Ramos (cell line): ENCODE results near the gene CYSRT1.

Experiments used
- in situ Hi-C: fragments of 300-500 bp; cut with MboI; formaldehyde crosslinking; loops from one replicate; pipeline ENCODE4 v1.14.3; 2022; ENCODE audit warnings: low sequenced_read_pairs; ENCODE audit not compliant: unreplicated experiment

CYSRT1 gene

DNA sequence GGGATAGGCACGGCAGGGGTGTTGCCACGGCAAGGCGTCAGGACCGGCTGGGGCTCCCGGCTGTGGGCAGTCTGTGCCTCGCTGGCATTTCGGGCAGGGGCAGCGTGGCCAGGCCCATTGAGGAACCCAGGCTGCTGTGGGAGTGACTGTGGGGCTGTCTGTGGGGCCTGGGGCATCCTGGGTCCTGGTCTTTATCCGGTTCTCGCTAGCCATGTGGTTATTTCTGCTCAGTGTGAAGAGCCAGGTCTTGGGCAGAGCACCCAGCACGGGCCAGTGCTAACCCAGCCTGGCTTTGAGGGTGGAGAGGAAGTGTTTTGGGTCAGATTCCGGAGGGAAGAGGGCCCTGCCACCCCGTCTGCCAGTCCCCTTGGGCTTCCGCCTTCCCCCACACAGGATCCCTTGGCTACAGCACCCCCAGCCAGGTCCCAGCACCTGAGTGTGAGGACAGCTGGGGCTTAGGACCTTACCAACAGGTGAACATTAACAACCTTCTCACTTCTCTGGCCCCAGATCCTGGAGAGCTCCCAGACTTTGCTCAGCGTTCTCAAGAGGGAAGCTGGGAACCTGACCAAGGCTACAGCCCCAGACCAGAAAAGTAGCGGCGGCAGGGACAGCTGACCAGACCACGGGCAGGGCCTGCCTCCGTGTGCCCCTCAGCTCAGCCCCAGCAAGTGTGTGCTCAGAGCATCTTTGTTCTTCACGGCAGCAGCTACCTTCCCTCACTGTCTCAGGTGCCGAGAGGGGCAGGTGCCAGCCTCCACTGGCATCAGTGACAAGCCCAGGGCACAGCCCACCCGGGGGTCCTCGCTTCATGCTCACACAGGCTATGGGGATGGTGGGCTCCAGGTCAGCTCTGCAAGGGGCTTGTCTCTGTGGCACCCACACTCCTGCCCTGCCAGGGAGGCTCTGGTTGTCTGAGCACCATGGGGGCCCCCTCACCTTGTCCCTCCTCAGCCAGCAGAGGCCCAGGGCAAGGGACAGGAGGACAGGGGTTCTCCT, 35.4 kb upstream of the CYSRT1 start:
- in situ Hi-C loops, result no loop called here

DNA sequence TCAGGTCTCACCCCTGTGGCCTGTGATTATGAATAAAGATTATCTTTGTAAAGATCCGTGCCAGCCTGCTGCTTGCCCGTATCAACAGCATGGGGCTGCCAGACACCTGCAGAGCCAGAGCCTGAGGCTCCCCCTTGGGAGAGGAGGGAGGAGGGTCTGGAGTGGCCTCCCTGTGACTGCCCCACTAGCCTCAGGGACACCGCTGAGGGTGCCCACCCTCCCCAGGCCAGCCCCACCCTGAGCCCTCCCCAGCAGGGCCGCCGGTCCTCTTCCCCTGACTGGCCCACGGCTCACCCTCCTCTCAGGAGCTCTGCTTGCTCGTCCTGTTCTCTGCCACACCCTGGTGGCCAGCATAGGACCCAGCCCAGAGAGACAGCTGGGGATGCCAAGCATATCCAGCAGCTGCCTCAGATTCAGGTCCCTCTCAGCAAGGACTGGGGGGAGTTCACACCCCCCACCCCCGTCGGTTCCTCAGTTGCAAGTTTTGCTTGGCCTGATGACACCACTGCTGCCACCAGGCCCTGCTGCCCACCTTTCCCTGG, 34.6 kb upstream of the CYSRT1 start:
- in situ Hi-C loops, result no loop called here

DNA sequence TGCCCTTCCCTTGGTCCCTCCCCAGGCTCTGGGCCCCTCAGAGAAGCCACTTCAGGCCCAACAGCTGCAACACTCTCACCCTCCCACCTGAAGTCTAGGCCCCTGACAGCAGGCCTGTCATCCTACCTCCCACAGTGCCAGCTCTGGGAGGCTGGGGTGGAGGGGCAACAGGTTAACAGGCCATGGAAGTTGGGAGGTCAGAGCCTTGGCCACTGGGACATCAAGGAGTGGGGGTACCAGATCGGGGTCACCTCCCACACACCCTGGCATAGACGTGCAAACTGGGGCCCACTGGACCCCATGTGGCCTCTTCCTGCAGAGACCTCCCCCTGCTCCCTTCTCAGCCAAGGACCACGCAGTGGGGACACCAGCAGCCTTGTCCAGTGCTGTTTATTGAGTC, 33.7 kb upstream of the CYSRT1 start:
- in situ Hi-C loops, result no loop called here

DNA sequence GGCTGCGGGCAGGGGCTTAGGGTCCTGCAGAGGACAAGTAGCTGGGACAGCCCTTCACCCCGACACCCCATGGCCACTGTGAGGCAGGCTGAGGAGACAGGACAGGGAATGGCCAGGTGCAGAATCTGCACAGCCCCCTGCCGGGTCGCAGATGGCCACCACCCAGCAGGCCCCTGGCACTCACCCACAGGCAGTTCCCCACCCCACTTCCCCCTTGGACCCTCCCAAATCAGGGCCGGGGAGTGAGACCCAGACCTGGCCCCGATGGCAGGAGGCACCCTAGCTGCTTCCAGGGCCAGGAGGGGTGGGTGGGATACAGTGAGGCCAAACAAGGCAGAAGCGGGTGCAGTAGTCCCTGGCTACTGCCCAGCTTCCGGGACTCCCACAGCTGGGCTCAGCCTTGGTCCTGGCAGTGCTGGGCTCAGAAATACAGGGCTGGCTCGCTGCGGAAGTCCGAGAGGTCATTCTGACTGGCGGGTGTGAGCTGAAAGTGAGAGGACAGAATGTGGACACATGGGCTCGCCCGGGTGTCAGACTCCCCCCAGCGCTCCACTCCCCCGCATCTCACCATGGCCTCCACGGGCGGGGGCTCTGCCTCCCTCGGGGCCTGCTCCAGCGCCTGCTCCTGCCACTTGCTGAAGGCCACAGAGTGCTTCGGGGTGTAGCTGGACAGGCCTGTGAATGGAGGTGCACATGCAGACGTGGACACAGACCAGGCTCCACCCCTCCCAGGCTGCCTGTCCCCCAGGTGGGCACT, 33.1 kb upstream of the CYSRT1 start:
- in situ Hi-C loops, result no loop called here

DNA sequence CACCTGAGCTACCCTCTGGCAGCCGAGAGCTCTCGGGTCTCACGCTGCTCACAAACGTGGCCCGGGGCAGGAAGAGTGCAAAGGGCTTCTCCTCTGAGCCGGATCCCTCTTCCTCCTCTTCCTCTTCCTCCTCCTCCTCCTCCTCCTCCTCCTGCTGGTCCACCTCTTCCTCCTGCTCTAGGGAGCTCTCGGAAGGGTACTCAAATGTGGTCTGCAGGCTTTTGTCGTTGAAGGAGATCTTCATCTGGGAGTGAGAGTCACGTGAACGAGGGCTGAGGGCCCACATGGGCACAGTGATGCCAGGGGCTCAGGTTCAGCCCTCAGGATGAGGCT, 32.6 kb upstream of the CYSRT1 start:
- in situ Hi-C loops, result no loop called here

DNA sequence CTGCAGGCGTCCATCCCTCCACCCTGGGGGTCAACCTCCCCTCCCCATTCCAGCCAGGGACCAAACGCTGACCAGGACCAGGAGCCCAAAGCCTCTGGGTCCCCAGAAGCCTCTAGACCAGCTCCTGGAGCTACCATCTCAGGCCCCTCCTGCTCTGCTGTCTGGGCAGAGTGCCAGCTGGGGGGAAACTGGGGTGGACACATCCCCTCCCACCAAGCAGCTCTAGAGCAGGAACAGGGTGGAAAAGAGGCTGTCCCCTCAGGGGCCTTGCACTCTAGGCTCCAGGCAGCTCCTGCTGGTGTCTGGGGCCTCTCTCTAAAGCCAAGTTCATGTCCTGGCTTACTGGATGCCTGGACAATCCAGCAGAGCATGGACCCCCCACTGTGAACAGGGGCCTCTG, 32.1 kb upstream of the CYSRT1 start:
- in situ Hi-C loops, result no loop called here

DNA sequence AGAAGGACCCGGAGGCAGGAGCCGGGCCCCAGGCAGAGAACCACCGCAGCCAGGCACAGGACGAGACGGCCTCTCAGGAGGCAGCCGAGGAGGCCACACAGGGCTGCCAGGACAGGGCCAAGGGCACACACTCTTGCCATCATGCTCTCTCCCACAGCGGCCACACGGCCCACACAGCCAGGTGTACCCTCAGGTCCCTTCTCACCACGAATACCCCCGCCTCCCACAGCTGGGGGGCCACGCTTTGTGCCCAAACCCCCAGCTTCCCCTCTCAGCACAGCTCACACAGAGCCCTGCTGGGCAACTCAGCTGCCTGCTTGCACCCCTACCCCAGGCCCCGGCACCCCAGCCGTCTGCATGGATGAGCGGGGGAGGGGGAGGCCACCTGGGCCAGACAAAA, 31.2 kb upstream of the CYSRT1 start:
- in situ Hi-C loops, result no loop called here

DNA sequence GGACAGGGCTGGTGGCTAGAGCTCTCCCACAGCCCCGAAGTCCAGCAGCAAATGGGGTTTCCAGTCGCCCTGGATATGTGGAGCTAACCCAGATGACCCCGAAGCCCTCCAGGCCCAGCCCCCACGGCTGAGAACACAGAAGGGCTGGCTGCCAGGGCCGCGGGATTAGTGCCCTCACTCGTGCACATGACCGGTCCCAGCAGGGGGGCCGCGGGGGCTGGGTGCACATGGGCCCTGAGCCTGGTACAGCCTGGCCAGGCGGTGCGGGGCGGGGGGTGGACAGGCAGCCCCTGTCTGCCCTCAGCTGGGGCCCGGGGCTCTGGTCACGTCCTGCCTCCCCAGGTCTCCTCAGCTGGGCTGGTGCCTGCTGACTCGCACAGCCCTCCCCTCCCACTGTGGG, 30.6 kb upstream of the CYSRT1 start:
- in situ Hi-C loops, result no loop called here

DNA sequence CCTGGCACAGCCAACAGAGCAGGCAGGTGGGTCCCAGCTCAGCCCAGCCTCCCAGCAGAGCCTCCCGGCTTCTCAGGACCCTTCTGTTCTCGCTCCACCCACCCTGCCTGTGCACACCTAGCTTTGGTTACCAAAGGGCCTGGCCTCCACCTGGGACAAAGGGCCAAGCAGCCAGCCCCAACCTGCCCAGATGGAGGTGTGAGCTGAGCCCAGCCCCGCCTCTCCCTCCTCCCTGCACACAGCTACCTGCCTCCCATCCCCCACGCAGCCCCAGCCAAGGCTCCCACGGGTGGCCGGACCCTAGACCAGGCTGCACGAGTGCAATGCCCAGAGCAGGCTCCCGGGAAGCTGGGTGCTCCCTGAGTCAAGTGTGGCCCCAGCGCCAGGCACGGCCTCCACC, 30.1 kb upstream of the CYSRT1 start:
- in situ Hi-C loops, result no loop called here

DNA sequence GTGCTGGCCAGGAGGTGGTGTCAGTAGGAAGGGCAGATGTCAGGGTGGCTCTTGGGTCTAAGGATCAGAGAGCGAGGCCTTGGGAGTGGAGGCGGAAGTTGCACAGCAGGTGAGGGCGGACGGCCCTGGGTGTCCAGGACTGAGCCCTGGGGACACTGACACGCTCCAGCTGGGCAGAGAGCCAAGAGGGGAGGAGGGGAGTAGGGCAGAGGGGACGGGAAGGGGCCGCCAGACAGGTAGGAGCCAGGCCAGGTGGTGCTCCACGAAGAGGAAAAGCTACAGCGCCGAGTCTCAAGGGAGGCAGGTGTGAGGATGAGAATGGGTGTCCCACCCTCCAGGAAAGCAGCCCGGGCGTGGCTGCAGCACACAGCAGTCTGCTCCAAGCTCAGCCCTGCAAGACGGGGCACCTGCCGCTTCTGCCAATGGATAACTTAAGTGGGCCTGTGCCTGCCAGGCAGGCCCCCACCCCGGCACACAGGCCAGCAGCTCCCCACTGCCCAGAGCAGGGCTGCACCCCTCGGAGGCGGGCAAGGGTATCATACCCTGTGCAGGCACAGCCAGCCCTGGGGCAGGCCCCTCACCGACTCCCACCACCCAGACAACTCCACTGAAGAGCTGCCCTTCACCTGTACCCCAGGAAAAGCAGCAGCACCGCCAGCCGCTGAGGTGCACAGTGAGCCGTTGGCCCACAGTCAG, 29.3 kb upstream of the CYSRT1 start:
- in situ Hi-C loops, result no loop called here

DNA sequence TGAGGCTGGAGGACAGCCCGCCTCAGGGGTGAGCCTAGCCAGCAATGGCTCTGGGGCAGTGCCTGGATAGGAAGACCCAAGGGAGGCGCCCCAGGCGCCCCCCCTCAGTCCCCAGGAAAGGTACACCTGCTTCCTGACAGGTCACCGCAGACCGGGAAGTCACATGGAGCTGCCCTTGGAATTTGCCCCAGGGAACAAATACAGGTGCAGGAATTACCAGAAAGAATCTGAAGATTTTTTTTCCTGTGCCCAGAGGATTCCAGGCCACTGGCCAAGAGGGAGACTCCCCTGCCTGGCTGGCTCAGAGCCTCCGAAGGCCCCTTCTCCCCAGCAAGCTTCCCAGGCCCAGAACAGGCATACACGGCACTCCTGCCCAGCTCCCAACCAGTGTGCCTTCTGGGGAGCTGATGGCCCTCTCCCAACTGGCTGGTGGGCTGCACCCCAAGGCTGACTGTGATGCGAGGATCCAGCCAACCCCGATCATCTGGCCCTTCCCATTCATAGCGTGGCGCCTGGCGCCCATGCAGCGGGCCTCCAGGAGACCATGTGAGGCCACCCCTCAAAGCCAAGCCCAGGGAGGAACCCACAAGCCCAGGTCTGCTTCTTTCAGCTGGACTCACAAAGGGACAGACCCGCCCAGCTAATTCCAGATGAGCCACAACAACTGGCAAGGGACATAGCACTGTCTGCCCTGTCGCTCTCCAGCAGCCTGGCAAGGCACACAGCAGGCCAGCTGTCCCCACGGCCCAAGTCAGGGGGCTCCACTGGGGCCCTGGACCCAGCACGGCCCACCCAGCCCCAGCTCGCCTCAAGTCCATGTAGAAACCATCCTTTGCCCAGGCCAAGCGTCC, 26.7 kb upstream of the CYSRT1 start:
- in situ Hi-C loops, result no loop called here

DNA sequence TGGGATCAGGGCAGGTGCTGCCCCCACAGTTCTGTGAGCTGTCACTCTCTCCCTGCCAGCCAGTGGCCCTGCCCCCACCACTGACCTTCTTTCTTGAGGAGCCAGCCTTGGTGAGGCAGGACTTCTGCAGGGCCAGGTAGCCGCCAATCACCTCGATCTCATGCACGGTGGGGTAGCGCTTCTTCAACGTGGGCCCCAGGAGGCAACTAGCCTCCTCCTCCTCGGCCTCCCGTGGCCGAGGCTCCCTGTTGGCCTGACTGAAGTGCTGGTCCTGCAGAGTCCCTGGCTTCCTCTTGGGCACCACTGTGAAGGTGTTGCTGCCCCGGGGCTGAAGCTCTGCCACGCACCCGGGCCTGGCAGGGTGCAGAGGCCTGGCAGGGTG, 26.1 kb upstream of the CYSRT1 start:
- in situ Hi-C loops, result no loop called here

DNA sequence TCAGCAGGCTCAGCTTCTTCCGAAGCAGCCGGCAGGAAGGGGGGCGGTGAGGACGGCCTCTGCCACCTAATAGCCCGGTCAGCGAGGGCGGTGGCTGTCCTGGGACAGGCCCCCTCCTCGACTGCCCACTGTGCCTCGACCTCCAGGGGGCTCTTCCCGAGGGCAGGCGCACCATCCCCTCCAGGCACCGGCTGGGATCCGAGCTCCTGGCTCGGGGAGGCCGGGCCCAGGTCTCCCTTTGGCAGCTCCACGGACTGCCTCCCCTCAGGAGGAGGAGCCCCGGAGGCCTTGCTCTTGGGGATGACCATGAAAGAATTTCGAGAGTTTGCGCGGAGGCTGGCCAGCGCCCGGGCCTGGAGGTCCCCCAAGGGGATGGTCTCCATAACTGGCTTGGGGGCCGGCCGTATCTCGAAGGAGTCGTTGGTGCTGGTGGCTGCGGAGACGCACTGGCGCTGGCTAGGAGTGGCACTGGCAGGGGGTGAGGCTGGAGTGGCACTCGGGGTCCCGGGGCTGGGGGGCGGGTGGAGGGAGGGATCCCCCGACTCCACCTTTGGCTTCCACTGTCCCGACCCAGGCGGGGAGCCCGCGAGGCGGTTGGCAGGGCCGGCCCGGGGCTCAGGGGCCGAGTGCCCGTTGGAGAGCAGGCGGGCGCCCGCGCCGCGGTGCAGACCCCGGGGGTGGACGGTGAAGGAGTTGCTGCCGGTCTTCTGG, 25.4 kb upstream of the CYSRT1 start:
- in situ Hi-C loops, result no loop called here

DNA sequence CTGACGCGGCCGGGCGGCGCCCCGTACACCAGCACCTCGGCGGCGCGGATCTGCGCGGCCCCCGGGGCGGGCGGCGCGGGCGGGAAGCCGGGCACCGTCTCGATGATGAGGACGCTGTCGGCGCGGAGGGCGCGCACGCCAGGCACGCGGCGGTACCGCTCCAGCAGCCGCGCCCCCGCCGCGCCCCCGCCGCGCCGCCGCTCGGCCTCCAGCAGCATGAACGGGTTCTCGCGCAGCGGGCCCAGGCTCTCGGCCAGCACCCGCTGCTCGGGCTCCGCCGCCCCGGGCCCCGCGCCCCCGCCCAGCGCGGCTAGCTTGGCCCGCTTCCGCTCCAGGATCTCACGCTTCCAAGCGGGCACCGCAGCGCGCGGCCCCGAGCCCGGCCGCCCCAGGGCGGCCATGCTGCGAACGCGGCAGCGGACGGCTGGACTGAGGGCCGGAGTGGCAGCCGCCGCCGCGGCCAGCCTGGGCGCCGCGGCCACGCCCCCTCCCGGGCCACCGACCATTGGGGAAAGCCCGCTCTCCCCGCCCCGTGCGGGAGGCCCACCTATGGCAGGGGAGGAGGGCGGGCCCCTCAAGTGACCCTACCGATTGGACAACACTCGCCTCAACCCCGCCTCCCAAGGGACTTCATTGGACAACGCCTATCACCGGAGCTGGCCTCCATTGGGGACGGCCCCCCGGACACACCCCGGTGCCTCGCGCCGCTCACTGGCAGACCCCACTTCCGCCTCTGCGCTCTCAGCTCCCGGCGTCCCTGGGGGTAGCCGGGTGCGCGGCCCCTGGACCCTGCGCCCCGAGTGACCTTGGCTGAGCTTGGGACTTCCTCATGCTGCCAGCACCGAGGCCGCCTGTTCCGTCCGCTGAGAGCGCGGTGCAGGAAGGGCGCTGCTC, 24.4 kb upstream of the CYSRT1 start, which contains the start of gene TPRN:
Gene TPRN (minus strand): TSS at position 431 of the 894 bp plus-strand sequence. CDS start 30 bp downstream, at position 401.
- in situ Hi-C loops, result no loop called here

DNA sequence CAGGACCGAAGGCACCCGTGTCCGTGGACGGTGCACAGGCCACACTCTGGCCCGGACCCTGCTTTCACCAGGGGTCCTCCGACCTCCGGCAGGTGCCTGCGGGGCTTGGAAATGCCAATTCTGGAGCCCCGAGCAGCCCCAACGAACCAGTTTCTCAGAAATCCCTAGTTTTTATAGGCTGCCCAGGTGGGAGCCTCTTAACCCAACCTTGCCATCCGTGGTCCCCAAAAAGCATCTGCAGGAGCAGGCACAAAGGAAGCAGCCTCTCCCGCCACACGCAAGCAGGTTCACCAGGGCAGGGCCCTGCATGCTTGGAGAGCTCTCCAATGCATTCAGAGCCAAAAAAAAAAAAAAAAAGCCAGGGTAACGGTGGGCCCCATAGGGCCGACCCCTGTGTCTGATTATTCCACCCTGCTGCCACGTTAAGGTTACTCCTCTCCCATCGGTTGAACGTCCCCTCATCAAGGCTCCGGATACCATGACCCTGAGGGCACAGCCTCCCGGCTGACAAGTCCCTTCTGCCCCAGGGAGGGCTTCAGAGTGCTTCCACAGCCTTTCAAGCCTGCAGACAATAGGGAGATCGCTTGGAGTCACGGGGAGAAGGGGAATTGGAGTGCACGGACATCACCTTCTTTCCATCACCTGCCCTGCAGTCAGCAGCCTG, 23.6 kb upstream of the CYSRT1 start:
- in situ Hi-C loops, result no loop called here

DNA sequence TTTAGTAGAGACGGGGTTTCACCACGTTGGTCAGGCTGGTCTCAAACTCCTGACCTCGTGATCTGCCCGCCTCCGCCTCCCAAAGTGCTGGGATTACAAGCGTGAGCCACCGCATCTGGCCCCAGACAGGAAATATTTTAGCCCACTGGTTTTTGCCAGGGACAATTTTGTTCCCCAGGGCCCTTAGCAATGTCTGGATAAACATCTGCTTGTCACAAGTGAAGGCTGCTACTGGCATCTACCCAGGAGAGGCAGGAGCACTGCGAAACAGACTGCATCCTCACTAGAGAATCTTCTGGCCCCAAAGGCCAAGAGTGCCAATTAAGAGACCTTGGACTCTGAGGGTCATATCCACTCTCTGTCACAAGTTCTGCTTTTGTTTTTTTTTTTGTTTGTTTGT, 22.0 kb upstream of the CYSRT1 start:
- in situ Hi-C loops, result no loop called here

DNA sequence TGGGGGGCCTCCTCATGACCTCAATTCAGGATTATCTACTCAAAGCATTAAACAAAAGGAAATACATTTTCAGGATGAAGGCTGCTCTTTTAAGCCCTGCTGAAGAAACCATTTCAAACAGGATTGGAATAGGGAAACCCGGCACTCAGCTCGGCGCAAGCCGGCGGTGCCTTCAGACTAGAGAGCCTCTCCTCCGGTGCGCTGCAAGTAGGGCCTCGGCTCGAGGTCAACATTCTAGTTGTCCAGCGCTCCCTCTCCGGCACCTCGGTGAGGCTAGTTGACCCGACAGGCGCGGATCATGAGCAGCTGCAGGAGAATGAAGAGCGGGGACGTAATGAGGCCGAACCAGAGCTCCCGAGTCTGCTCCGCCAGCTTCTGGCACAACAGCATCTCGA, 20.2 kb upstream of the CYSRT1 start:
- in situ Hi-C loops, result no loop called here
